SK-N-SH (cell line): ENCODE measurements around the gene RGS6. TPM values are rescaled to one million over a fixed set of nuclear protein-coding genes. Genes with fewer than 3 reads are reported as not detected.

ENCODE experiments used
- CTCF ChIA-PET: fragments of 300-600, 350-600 bp; formaldehyde crosslinking; extraction: SDS; loops from one replicate; lab custom pipeline; 2021; lab: Yijun Ruan, JAX
- POLR2A ChIA-PET: fragments of 350-600 bp; sonication (Branson Sonifier 250); formaldehyde crosslinking; extraction: SDS; loops from one replicate; lab custom pipeline; 2020; ENCODE audit warnings: antibody characterized with exemption, inconsistent platforms; lab: Yijun Ruan, JAX
- DNase-seq: peaks from one replicate; pipeline ENCODE4 v3.0.0; 2012
- H2AFZ ChIP-seq: fragments of 200-600 bp; sonication (generic); 2 replicates; pipeline ENCODE4 v1.8.1; 2016; ENCODE audit warnings: antibody characterized with exemption, mild to moderate bottlenecking, low read depth
- H3F3A ChIP-seq: fragments of 200-600 bp; sonication (generic); replicated peaks from 2 replicates; pipeline ENCODE3; 2016; ENCODE audit warnings: antibody characterized with exemption, mild to moderate bottlenecking; ENCODE audit not compliant: insufficient read depth
- H3K27ac ChIP-seq, 2 experiments: fragments of 200-500 bp in 1 of 2; fragments of 200-600 bp in 1 of 2; sonication (Bioruptor generic) in 1 of 2; sonication (generic), shearing (Covaris generic) in 1 of 2; 2 replicates each; pipeline versions ENCODE4 v1.5.1 to v1.6.1; 2014 to 2016; ENCODE audit warnings: low read depth in 2 of 2, inconsistent platforms in 1 of 2, low read length in 1 of 2, mild to moderate bottlenecking in 1 of 2, mixed read lengths in 1 of 2
- H3K27me3 ChIP-seq: fragments of 200-600 bp; sonication (generic), shearing (Covaris generic); 2 replicates; pipeline ENCODE4 v1.6.1; 2016; ENCODE audit warnings: mixed run types; ENCODE audit not compliant: insufficient read depth
- H3K36me3 ChIP-seq, 2 experiments: fragments of 200-500 bp in 1 of 2; fragments of 200-600 bp in 1 of 2; sonication (Bioruptor generic) in 1 of 2; sonication (generic) in 1 of 2; replicated peaks in 1 of 2; 2 replicates each; pipeline versions ENCODE3 to v1.5.1; 2014 to 2016; ENCODE audit warnings: low read length in 1 of 2, mild to moderate bottlenecking in 1 of 2; ENCODE audit not compliant: insufficient read depth in 2 of 2, control insufficient read depth in 1 of 2
- H3K4me1 ChIP-seq, 2 experiments: fragments of 200-500 bp in 1 of 2; fragments of 200-600 bp in 1 of 2; sonication (Bioruptor generic) in 1 of 2; sonication (generic), shearing (Covaris generic) in 1 of 2; 2 replicates each; pipeline versions ENCODE4 v1.5.1 to v1.6.1; 2014 to 2016; ENCODE audit warnings: low read depth in 1 of 2, low read length in 1 of 2, mixed run types in 1 of 2; ENCODE audit not compliant: insufficient read depth in 2 of 2, control insufficient read depth in 1 of 2
- H3K4me2 ChIP-seq: fragments of 200-600 bp; sonication (generic), shearing (Covaris generic); 2 replicates; pipeline ENCODE4 v1.6.1; 2017; ENCODE audit warnings: mixed run types
- H3K4me3 ChIP-seq, 2 experiments: fragments of 200-500 bp in 1 of 2; fragments of 200-600 bp in 1 of 2; sonication (Bioruptor generic) in 1 of 2; sonication (generic), shearing (Covaris generic) in 1 of 2; 2 replicates each; pipeline versions ENCODE4 v1.5.1 to v1.8.1; 2014 to 2016; ENCODE audit warnings: low read depth in 2 of 2, inconsistent platforms in 1 of 2, low read length in 1 of 2, mild to moderate bottlenecking in 1 of 2, mixed read lengths in 1 of 2, moderate library complexity in 1 of 2
- H3K79me2 ChIP-seq: fragments of 200-600 bp; sonication (generic); 2 replicates; pipeline ENCODE4 v1.8.1; 2017; ENCODE audit warnings: mild to moderate bottlenecking; ENCODE audit not compliant: insufficient read depth
- H3K9ac ChIP-seq: fragments of 200-600 bp; sonication (generic); 2 replicates; pipeline ENCODE4 v1.6.1; 2017; ENCODE audit warnings: mixed run types
- H3K9me2 ChIP-seq: fragments of 200-600 bp; sonication (generic); 2 replicates; pipeline ENCODE4 v1.6.1; 2017; ENCODE audit warnings: mixed run types
- H3K9me3 ChIP-seq: fragments of 200-600 bp; sonication (generic); 2 replicates; pipeline ENCODE4 v1.6.1; 2017; ENCODE audit warnings: mixed run types, mild to moderate bottlenecking, moderate library complexity
- H4K20me1 ChIP-seq: fragments of 200-600 bp; sonication (generic); 2 replicates; pipeline ENCODE4 v1.6.1; 2017; ENCODE audit warnings: mild to moderate bottlenecking, mixed run types; ENCODE audit not compliant: insufficient read depth
- CHD2 ChIP-seq: fragments of 150-350 bp; IDR thresholded peaks from 2 replicates; pipeline ENCODE4 v1.6.1; 2018; ENCODE audit warnings: low read length; ENCODE audit not compliant: partially characterized antibody
- CTCF ChIP-seq: fragments of 200-600 bp; sonication (generic); IDR thresholded peaks from 2 replicates; pipeline ENCODE4 v1.6.1; 2017; ENCODE audit warnings: antibody characterized with exemption, mild to moderate bottlenecking, moderate library complexity
- ELF1 ChIP-seq: IDR thresholded peaks from 2 replicates; pipeline ENCODE4 v1.4.0; 2012
- EP300 ChIP-seq, 2 experiments: IDR thresholded peaks; 2 replicates each; pipeline versions ENCODE4 v1.4.0 to v1.6.1; 2012; ENCODE audit warnings: borderline replicate concordance in 1 of 2, low read depth in 1 of 2, low read length in 1 of 2
- EZH2phosphoT487 ChIP-seq: fragments of 200-600 bp; sonication (generic); IDR thresholded peaks from 2 replicates; pipeline ENCODE4 v1.6.1; 2017; ENCODE audit warnings: low read depth, mixed run types, mild to moderate bottlenecking, antibody characterized with exemption, moderate library complexity, borderline replicate concordance
- FOSL2 ChIP-seq: IDR thresholded peaks from 2 replicates; pipeline ENCODE4 v1.4.0; 2012; ENCODE audit warnings: low read depth, mild to moderate bottlenecking, moderate library complexity, borderline replicate concordance
- FOXJ3 ChIP-seq: sonication (generic); formaldehyde crosslinking; IDR thresholded peaks from 2 replicates; pipeline ENCODE4 v1.5.1; 2020; ENCODE audit warnings: mild to moderate bottlenecking, missing genetic modification reagents
- GABPA ChIP-seq: IDR thresholded peaks from 2 replicates; pipeline ENCODE4 v1.4.0; 2012; ENCODE audit warnings: low read depth, mild to moderate bottlenecking
- GATA2 ChIP-seq: sonication (generic); formaldehyde crosslinking; IDR thresholded peaks from 2 replicates; pipeline ENCODE4 v1.5.0; 2020; ENCODE audit warnings: mild to moderate bottlenecking, missing genetic modification reagents
- JUND ChIP-seq: IDR thresholded peaks from 2 replicates; pipeline ENCODE4 v1.4.0; 2012
- MAX ChIP-seq: IDR thresholded peaks from 2 replicates; pipeline ENCODE4 v1.4.0; 2012; ENCODE audit warnings: low read depth
- MEF2A ChIP-seq: IDR thresholded peaks from 2 replicates; pipeline ENCODE4 v1.4.0; 2012; ENCODE audit warnings: low read depth, borderline replicate concordance
- MXI1 ChIP-seq: IDR thresholded peaks from 2 replicates; pipeline ENCODE4 v1.6.1; 2012; ENCODE audit warnings: mild to moderate bottlenecking, low read depth, low read length, improper control_type of control experiment
- NFIC ChIP-seq: IDR thresholded peaks from 2 replicates; pipeline ENCODE4 v1.4.0; 2012; ENCODE audit warnings: borderline replicate concordance
- NRF1 ChIP-seq: IDR thresholded peaks from 2 replicates; pipeline ENCODE4 v1.6.1; 2012; ENCODE audit warnings: low read depth, mild to moderate bottlenecking, low read length
- POLR2AphosphoS5 ChIP-seq: IDR thresholded peaks from 2 replicates; pipeline ENCODE4 v1.6.1; 2012; ENCODE audit warnings: low read depth, low read length
- RCOR1 ChIP-seq: fragments of 150-350 bp; IDR thresholded peaks from 2 replicates; pipeline ENCODE4 v1.6.1; 2017; ENCODE audit warnings: antibody characterized with exemption, low read length
- RXRA ChIP-seq: IDR thresholded peaks from 2 replicates; pipeline ENCODE4 v1.4.0; 2012; ENCODE audit warnings: low read depth, mild to moderate bottlenecking, borderline replicate concordance
- SMC3 ChIP-seq: IDR thresholded peaks from 2 replicates; pipeline ENCODE4 v1.6.1; 2012; ENCODE audit warnings: low read depth, low read length, improper control_type of control experiment
- TAF1 ChIP-seq: IDR thresholded peaks from 2 replicates; pipeline ENCODE4 v1.6.1; 2012; ENCODE audit warnings: low read depth, mild to moderate bottlenecking, low read length, moderate library complexity, borderline replicate concordance
- USF1 ChIP-seq: IDR thresholded peaks from 2 replicates; pipeline ENCODE4 v1.4.0; 2012; ENCODE audit warnings: low read depth, borderline replicate concordance
- USF2 ChIP-seq: fragments of 150-350 bp; IDR thresholded peaks from 2 replicates; pipeline ENCODE4 v1.6.1; 2017; ENCODE audit warnings: antibody characterized with exemption, low read length, low read depth, borderline replicate concordance
- ZBTB33 ChIP-seq: IDR thresholded peaks from 2 replicates; pipeline ENCODE4 v1.4.0; 2012; ENCODE audit warnings: low read depth, borderline replicate concordance
- WGBS: methylation state at CpG from one replicate; pipeline ENCODE4 v1.1.6; 2017; ENCODE audit warnings: low lambda C conversion rate; 5-methylcytosine and 5-hydroxymethylcytosine counted together
- polyA plus RNA-seq, 3 experiments: library from polyadenylated mRNA; depleted of rRNA; stranded (reverse); fragments of >200 nt; gene quantifications; 2 replicates each; pipeline ENCODE4 v1.2.3, GENCODE V29; 2012

RGS6 gene
- polyA plus RNA-seq, 1 of the 3 experiments (the other 2 are of a cell fraction): not detected

GRCh38 chr14:72557671-72558070 is 625.4 kb downstream of the RGS6 start:
- POLR2A ChIA-PET: no interaction called here
- Histone ChIP-seq H3K4me1 (peaks cover 0 to 36% of the 10 kb centered on the region in 2 experiments; a peak in 1 of 4 replicates), H3K9ac (no peak overlapping the region), H3K9me2 (no peaks in the 10 kb centered on the region), H3K27ac (no peak overlapping the region), H2AFZ (no peak overlapping the region), H3K36me3 (no peaks in the 10 kb centered on the region), H3K4me2 (no peak overlapping the region), H3K4me3 (no peak overlapping the region), H3K27me3 (no peaks in the 10 kb centered on the region), H3F3A (no peaks in the 10 kb centered on the region), H4K20me1 (no peaks in the 10 kb centered on the region), H3K79me2 (no peaks in the 10 kb centered on the region), H3K9me3 (no peaks in the 10 kb centered on the region)
- CTCF ChIA-PET: interaction anchor here (0.9 to 2.3 kb wide), 2 partner anchors 42 to 44 kb away, joined by 3 to 7 read pairs; no protein-coding TSS in a partner anchor
- WGBS: 77% methylated on average over 6 of the region's 6 CpGs
- DNase-seq: no peak
- TF ChIP-seq POLR2AphosphoS5 (no peak), CTCF (no peak), NRF1 (no peak), EZH2phosphoT487 (no peak), FOXJ3 (CRISPR knock-in tag) (no peak), RCOR1 (no peak), MXI1 (no peak), CHD2 (no peak), MEF2A (no peak), FOSL2 (no peak), RXRA (no peak), EP300 (IDR thresholded peaks at IDR 0.05; ENCODE audit: borderline replicate concordance in 1 of 2, low read depth in 1 of 2, low read length in 1 of 2) (no peak), MAX (no peak), JUND (no peak)

GRCh38 chr14:72558721-72559120 is 626.5 kb downstream of the RGS6 start:
- no peaks in the 10 kb centered on the region for H3K9me3 ChIP-seq
- WGBS: 87% methylated on average over 5 of the region's 5 CpGs
- H3K27me3 ChIP-seq: no peaks in the 10 kb centered on the region
- ChIA-PET CTCF (interaction anchor here (0.8 to 2.3 kb wide), 7 partner anchors 9 to 345 kb away, joined by 3 to 7 read pairs (median 4); no protein-coding TSS in a partner anchor), POLR2A (no interaction called here)
- no peaks in the 10 kb centered on the region for H3K79me2 ChIP-seq
- no peak for DNase-seq
- H3K9ac ChIP-seq: no peak overlapping the region
- no peaks in the 10 kb centered on the region for H4K20me1 ChIP-seq
- no peak overlapping the region for H3K4me3 ChIP-seq
- H3K4me1 ChIP-seq: peaks cover 0 to 36% of the 10 kb centered on the region in 2 experiments; a peak in 1 of 4 replicates
- no peaks in the 10 kb centered on the region for H3F3A ChIP-seq
- no peak overlapping the region for H3K4me2 ChIP-seq
- no peak overlapping the region for H2AFZ ChIP-seq
- no peak overlapping the region for H3K27ac ChIP-seq
- no peaks in the 10 kb centered on the region for H3K9me2 ChIP-seq
- H3K36me3 ChIP-seq: no peaks in the 10 kb centered on the region
- TF ChIP-seq GATA2 (CRISPR knock-in tag): no peak
- no peak for TF ChIP-seq JUND
- no peak for TF ChIP-seq ZBTB33
- no peak for TF ChIP-seq GABPA
- TF ChIP-seq USF2: no peak
- TF ChIP-seq TAF1: no peak
- TF ChIP-seq RXRA: no peak
- no peak for TF ChIP-seq ELF1
- TF ChIP-seq SMC3: no peak
- TF ChIP-seq NFIC: no peak
- no peak for TF ChIP-seq POLR2AphosphoS5
- TF ChIP-seq EZH2phosphoT487: no peak
- no peak for TF ChIP-seq MAX
- no peak for TF ChIP-seq USF1
